Esophagus (tissue), 2 donors: ENCODE results near the gene SH3PXD2B. TPM values are rescaled to one million over a fixed set of nuclear protein-coding genes. Genes with fewer than 3 reads are reported as not detected.

Experiments
- polyA plus RNA-seq, 2 donors: library from polyadenylated mRNA; stranded (reverse); fragments of 200-250 nt; gene quantifications; one replicate each; pipeline ENCODE4 v1.2.3, GENCODE V29; 2013
- donor health status: healthy with polysubstance abuse.
- donor health status: Bipolar disorder and iron deficiency.

Gene SH3PXD2B
- polyA plus RNA-seq, 2 donors, result 3.0 to 4.5 TPM

Other genes with a start within 250 kb of the SH3PXD2B start
- gene UBTD2, start 170.8 kb downstream of the SH3PXD2B start, polyA plus RNA-seq, result 1 to 10 TPM; 5.8 to 6.5 TPM
- gene NEURL1B, start 186.7 kb upstream of the SH3PXD2B start, polyA plus RNA-seq, result 1 to 10 TPM; 6.9 to 8.6 TPM